GM18907 (cell line): ENCODE measurements around the gene ZNF83.
"Not testable (repeated sequence)": the region's sequence is repeated elsewhere in the genome, so short reads cannot be mapped to it uniquely, and the experiment has no call there.

Experiments used
- ATAC-seq: cut with Tn5 transposase; IDR thresholded peaks from one replicate; pipeline ENCODE4 v1.9.1; 2021; ENCODE audit warnings: mild to moderate bottlenecking, moderate library complexity; ENCODE audit not compliant: unreplicated experiment

ZNF83 gene

GRCh38 chr19:52640916-52641315, 2.8 kb upstream of the ZNF83 start:
- no peak for ATAC-seq

DNA sequence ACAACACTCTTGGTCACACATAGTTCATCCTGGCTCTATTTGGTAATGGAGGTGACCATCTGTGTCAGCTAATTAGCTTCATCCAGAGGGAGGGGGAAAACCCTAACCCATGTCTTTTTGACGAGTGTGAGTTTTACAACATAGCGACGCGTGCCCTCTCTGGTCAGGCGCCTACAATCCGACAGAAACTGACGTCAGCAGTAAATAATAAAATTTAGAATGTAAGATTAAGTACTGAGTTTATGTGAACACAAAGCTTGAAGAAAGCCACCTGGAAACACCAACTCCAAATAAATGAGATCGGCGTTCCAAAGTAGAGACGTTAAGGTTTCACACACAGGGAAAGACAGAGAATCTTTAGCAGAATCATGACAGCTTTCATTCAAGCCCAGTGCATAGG, 1.8 kb upstream of the ZNF83 start:
- ATAC-seq: no peak

DNA sequence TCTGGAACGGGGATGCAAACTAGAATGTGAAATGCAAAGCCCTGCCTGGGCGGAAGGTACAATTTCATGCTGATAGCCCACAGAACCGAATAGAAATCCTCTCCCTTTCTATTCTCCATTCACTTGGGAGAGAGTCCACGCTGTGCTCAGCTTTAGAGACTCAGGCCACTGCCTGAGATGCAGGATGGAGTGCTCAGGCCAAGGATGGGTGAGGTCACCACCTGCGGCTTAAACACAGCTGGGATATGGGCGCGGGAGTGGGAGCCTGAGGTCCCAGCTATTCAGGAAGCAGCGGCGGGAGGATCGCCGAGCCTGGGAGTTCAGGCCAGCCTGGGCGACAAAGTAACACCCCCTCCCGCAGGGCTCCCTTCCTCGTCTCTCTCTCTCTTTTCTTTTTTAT, 446 bp upstream of the ZNF83 start:
- ATAC-seq: peak; percentile 11

DNA sequence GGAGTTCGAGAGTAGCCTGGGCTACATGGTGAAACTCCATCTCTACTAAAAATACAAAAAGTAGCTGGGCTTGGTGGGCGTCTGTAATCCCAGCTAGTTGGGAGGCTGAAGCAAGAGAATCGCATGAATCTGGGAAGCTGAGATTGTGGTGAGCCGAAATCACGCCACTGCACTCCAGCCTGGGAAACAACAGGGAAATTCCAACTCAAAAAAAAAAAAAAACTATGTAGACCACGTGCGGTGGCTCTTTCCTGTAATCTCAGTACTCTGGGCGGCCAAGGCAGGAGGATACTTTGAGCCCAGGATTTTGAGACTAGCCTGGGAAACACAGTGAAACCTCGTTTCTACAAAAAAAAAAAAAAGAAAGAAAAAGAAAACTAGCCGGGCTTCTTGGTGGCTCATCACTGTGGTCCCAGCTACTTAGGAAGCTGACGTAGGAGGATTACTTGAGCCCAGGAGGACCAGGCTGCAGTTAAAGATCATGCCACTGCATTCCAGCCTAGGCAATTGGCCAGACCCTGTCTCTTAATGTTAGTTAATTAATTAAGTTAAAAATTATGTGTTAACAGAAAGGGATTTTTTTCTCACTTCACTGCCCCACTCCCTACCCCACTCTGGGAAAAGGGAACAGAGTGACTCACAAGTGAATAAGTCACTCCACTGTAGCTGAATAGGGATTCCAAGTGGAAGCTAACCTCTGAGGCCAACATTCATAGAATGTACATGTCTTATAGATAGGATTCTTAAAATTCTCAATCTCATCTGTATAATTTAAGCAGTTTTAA, 2.2 kb downstream of the ZNF83 start:
- no peak for ATAC-seq

DNA sequence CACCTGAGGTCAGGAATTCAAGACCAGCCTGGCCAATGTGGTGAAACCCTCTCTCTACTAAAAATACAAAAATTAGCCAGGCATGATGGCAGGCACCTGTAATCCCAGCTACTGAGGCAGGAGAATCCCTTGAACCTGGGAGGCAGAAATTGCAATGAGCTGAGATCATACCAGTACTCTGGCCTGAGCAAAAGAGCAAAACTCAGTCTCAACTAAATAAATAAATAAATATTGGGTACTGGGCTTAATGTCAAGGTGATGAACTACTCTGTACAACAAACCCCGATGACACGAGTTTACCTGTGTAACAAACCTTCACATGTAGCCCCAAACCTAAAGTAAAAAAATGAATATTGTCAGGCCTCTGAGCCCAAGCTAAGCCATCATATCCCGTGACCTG, 10.7 kb downstream of the ZNF83 start:
- ATAC-seq: not testable (repeated sequence)

DNA sequence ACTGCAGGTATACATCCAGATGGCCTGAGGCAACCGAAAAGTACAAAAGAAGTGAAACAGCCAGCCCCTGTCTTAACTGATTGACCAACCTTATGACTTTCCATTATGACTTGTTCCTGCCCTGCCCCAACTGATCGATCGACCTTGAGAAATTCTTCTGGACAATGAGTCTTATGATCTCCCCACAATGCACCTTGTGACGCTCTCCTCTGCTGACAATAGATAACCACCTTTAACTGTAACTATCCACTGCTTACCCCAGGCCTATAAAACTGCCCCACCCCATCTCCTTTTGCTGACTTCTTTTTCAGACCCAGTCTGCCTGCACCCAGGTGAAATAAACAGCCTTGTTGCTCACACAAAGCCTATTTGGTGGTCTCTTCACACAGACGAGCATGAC, 11.2 kb downstream of the ZNF83 start:
- ATAC-seq: no peak

DNA sequence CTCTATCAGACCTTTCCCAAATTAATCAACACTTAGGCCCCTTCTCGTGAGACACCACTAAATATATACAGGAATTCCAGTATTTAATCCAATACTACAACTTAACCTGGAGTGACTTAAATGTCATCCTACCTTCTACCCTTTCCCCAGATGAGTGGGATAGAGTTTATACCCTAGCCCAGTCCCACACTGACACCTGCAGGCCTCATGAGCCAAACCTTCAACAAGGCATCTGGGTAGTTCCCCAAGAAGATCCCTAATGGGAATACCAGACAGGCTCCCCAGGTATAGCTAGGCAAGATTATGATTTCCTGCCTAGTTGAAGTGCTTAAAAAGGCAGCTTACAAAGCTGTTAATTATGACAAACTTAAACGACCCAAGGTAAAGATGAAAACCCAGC, 15.9 kb downstream of the ZNF83 start:
- no peak for ATAC-seq

- ATAC-seq: no peak
Observed at GRCh38 chr19:52621376-52621775, 16.8 kb downstream of the ZNF83 start.

GRCh38 chr19:52613299-52613906, 24.8 kb downstream of the ZNF83 start:
- ATAC-seq: no peak

DNA sequence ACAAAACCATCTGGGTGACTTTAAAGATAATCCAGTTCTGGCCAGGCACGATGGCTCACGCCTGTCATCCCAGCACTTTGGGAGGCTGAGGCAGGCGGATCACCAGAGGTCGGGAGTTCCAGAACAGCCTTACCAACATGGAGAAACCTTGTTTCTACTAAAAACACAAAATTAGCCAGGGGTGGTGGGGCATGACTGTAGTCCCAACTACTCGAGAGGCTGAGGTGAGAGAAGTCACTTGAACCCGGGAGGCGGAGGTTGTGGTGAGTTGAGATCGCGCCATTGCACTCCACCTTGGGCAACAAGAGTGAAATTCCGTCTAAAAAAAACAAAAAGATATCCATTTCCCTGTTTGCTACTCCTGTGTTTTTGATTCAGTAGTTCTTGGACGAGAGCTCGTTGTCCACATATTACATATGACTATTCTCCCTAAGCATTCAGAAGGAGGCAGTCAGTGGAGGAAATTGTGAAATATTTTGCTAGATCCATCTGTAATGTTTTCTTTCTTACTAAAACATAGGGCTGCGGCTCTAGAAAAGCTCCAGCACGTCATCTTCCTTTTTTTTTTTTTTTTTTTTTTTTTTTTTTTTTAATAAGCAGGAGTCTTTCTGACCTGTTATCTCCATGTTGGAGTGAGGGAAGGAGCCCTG, 34.5 kb downstream of the ZNF83 start:
- no peak for ATAC-seq

DNA sequence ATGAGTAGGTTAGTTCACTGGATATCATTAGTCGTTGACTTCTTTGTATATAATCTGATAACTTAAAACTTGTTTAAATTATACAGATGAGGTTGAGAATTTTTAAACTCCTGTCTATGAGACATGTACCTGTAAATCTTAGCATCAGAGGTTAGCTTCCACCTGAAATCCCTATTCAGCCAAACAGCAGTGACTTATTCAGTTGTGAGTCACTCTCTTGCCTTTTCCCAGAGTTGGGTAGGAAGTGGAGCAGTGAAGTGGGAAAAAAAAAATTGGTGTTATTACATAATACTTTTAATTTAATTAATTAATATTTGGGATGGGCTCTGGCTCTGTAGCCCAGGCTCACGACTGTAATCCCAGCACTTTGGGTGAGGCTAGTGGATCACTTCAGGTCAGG, 35.2 kb downstream of the ZNF83 start:
- ATAC-seq: no peak

GRCh38 chr19:52601974-52602366, 36.2 kb downstream of the ZNF83 start:
- not testable (repeated sequence) for ATAC-seq

- ATAC-seq: peak; percentile 87
Observed at GRCh38 chr19:52601025-52601973, 36.9 kb downstream of the ZNF83 start.

GRCh38 chr19:52600639-52601024, 37.5 kb downstream of the ZNF83 start:
- peak; percentile 29 for ATAC-seq

DNA sequence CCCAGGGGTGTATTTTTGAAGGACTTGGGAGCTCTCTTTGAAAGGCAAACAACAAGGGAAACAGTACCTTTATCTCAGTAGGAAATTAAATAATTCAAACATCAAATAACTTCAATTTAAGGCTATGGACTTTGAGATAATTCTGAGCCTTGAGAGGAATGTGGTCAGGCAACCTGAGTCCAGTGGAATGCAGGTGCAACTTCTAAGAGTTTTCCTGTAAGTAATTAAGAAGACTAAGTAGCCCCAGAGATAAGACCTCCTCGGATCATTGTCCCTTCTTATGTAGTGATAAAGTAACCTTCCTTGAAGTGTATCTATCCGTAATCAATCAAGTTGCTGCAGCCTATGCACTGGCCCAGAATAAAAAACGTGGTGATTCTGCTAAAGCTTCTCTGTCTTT, 38.9 kb downstream of the ZNF83 start:
- no peak for ATAC-seq

DNA sequence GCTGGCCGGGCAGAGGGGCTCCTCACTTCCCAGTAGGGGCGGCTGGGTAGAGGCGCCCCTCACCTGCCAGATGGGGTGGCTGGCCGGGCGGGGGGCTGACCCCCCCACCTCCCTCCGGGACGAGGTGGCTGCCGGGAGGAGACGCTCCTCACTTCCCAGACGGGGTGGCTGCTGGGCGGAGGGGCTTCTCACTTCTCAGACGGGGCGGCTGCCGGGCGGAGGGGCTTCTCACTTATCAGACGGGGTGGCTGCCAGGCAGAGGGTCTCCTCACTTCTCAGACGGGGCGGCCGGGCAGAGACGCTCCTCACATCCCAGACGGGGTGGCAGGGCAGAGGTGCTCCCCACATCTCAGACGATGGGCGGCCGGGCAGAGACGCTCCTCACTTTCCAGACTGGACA, 44.7 kb downstream of the ZNF83 start:
- not testable (repeated sequence) for ATAC-seq

GRCh38 chr19:52592301-52592700, 45.9 kb downstream of the ZNF83 start:
- ATAC-seq: no peak

GRCh38 chr19:52590728-52591127, 47.4 kb downstream of the ZNF83 start:
- no peak for ATAC-seq

DNA sequence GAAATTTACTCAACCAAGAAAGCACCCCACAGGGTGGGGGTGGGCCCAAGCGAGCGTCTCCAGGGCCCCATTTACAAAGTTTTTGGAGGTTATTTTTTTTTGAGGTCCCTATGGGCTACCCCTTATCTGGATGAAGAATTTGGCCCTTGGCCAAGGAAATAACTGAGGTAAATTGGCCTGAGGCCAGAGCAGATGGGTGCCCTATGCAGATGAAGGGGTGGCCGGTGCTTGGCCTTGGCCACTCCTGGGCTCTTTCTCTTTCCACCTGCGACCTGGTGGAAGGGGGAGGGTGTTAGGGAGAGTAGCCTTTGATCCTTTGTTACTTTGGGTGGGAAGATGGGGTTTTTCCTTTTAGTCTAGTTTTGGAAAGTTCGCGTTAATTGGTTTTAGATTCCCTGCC, 52.6 kb downstream of the ZNF83 start:
- no peak for ATAC-seq

GRCh38 chr19:52584736-52585440, 53.3 kb downstream of the ZNF83 start:
- no peak for ATAC-seq
